ENCODE data around the gene APBA2. TPM values are rescaled to one million over a fixed set of nuclear protein-coding genes. Genes with fewer than 3 reads are reported as not detected.

Gene APBA2
- total RNA-seq, 2 experiments from 2014 or later, result 19.2 to 21.2 TPM

DNA sequence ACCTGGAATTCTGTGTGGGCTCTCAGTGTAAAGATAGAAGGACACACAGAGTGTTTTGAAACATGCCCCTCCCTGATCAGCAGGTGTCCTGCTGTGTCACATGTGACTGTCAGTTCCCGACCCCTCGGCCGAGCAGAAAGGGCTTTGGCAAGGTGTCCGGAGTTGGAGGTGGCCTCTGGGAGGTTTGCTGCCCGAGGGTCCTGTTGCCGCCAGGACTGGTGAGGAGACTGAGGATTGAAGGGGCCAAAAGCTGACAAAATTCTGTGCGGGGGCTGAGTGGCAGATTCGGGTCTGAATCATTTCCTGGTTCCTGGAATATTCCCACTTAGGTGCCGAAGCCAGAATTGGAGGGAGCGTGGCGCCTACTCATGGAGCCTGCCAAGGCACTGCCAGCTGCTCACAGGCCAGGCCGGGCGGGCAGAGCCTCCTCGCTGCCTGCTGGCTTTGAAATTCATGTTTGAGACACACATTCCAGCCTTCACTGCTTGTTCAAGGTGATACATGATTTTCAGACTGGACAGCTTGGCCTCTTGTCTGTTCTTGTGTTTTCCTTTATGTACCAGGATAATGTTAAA lies 83.8 kb downstream of the APBA2 start:
- H3K4me1 Mint-ChIP-seq, result peaks cover 9% of the 10 kb centered on the region
- CTCF ChIA-PET, result no interaction called here

GRCh38 chr15:28974142-28974541 lies 88.4 kb downstream of the APBA2 start:
- Mint-ChIP-seq H3K36me3 (ENCODE audit: low read depth) (no peaks in the 10 kb centered on the region), H3K9me3 (no peaks in the 10 kb centered on the region), H3K27me3 (peaks cover 2% of the 10 kb centered on the region), H3K27ac (peak overlapping the region; percentile 1), H3K4me3 (no peak overlapping the region), H3K4me1 (peaks cover 15% of the 10 kb centered on the region)
- POLR2A ChIA-PET, result no interaction called here
- peak; percentile 42 for DNase-seq
- CTCF ChIA-PET, result interaction anchor here (1.0 to 1.4 kb wide), 2 partner anchors 17 to 20 kb away, joined by 3 to 4 read pairs; no protein-coding TSS in a partner anchor

More for the DNA sequence above, 83.8 kb downstream of the APBA2 start:
- peaks cover 3% of the 10 kb centered on the region for H3K27me3 Mint-ChIP-seq
- POLR2A ChIA-PET, result no interaction called here
- no peak overlapping the region for H3K4me3 Mint-ChIP-seq
- H3K36me3 Mint-ChIP-seq (ENCODE audit: low read depth), result no peaks in the 10 kb centered on the region
- H3K9me3 Mint-ChIP-seq, result no peaks in the 10 kb centered on the region
- no peak overlapping the region for H3K27ac Mint-ChIP-seq
- no peak for DNase-seq

DNA sequence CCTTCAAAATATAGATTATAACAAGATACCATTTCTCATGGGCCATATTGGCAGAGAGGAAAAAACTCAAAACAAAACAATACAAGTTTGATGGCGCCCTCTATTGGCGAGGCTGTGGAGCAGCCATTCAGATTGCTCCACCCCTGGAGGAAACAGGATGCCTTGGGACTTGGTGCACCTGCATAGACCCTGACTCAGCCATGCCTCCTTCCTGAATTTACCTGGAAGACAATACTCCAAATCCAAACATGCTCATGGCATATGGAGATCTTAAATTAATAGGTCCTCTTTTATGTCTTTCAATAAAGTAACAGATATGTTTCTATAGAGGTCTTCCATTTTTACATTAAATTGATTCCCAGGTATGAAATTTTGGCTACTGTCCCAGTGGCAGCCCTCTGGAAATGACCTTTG lies 90.0 kb downstream of the APBA2 start:
- peaks cover 15% of the 10 kb centered on the region for H3K4me1 Mint-ChIP-seq
- POLR2A ChIA-PET, result no interaction called here
- no peaks in the 10 kb centered on the region for H3K36me3 Mint-ChIP-seq (ENCODE audit: low read depth)
- H3K9me3 Mint-ChIP-seq, result no peaks in the 10 kb centered on the region
- no peak overlapping the region for H3K4me3 Mint-ChIP-seq
- peak; percentile 86 for DNase-seq
- peaks cover 2% of the 10 kb centered on the region for H3K27me3 Mint-ChIP-seq
- H3K27ac Mint-ChIP-seq, result no peak overlapping the region
- CTCF ChIA-PET, result no interaction called here

- POLR2A ChIA-PET, result no interaction called here
- CTCF ChIA-PET, result interaction anchor here (0.7 to 1.7 kb wide), 2 partner anchors 13 to 22 kb away, joined by 3 to 4 read pairs; no protein-coding TSS in a partner anchor
- H3K27me3 Mint-ChIP-seq, result no peaks in the 10 kb centered on the region
- no peak overlapping the region for H3K27ac Mint-ChIP-seq
- no peak for DNase-seq
- no peak overlapping the region for H3K4me3 Mint-ChIP-seq
- no peaks in the 10 kb centered on the region for H3K36me3 Mint-ChIP-seq (ENCODE audit: low read depth)
- peaks cover 15% of the 10 kb centered on the region for H3K4me1 Mint-ChIP-seq
- no peaks in the 10 kb centered on the region for H3K9me3 Mint-ChIP-seq
Observed at GRCh38 chr15:28977377-28978010, 91.7 kb downstream of the APBA2 start.

DNA sequence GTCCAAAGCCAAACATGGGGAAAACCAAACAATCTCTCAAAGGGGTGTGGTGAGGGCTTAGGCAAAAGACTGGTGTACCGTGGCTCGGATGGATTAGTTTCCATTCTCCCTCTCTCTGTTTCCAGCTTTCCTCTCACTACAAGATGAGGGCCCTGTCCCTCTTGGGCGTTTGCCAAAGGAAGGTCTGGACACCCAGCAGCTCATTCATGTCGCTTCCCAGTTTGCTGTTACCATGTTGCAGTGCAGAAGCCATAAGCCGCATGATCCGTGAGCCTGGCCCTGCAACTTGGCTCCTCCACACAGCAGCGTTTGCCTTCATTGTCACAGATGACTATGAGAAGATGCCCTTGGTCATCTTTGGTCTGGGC lies 92.2 kb downstream of the APBA2 start:
- no peaks in the 10 kb centered on the region for H3K9me3 Mint-ChIP-seq
- no peak for DNase-seq
- ChIA-PET CTCF (interaction anchor here (0.7 to 1.7 kb wide), 2 partner anchors 12 to 22 kb away, joined by 3 to 4 read pairs; no protein-coding TSS in a partner anchor), POLR2A (no interaction called here)
- H3K27ac Mint-ChIP-seq, result no peak overlapping the region
- H3K4me3 Mint-ChIP-seq, result no peak overlapping the region
- no peaks in the 10 kb centered on the region for H3K27me3 Mint-ChIP-seq
- peaks cover 15% of the 10 kb centered on the region for H3K4me1 Mint-ChIP-seq
- no peaks in the 10 kb centered on the region for H3K36me3 Mint-ChIP-seq (ENCODE audit: low read depth)

DNA sequence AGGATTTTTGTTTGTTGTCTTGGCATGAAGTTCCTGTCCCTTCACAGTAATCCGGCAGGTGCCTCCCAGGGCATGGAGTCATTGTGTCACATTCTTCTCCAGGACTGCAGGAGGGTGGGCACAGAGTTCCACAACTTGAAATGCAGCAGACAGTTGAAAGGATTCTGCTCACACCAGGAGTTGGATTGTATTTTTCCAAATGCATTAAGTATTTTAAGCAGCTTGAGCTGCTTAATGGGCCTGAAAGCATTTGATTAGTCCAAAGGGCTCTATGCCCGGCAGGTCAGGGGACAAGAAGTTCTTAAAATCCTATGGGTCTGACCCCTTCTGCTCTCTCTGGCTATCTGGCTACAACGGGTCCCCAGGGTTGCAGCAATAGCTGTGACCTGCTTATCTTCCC lies 92.9 kb downstream of the APBA2 start:
- H3K4me3 Mint-ChIP-seq, result no peak overlapping the region
- H3K9me3 Mint-ChIP-seq, result no peaks in the 10 kb centered on the region
- no peak for DNase-seq
- no peaks in the 10 kb centered on the region for H3K36me3 Mint-ChIP-seq (ENCODE audit: low read depth)
- no peaks in the 10 kb centered on the region for H3K27me3 Mint-ChIP-seq
- ChIA-PET POLR2A (no interaction called here), CTCF (no interaction called here)
- H3K4me1 Mint-ChIP-seq, result peaks cover 13% of the 10 kb centered on the region
- H3K27ac Mint-ChIP-seq, result no peak overlapping the region

- Mint-ChIP-seq H3K27ac (no peak overlapping the region), H3K9me3 (no peaks in the 10 kb centered on the region), H3K4me1 (peaks cover 7% of the 10 kb centered on the region), H3K36me3 (ENCODE audit: low read depth) (no peaks in the 10 kb centered on the region), H3K27me3 (no peaks in the 10 kb centered on the region), H3K4me3 (no peak overlapping the region)
- CTCF ChIA-PET, result no interaction called here
- no peak for DNase-seq
- POLR2A ChIA-PET, result no interaction called here
Observed at GRCh38 chr15:28979208-28979841, 93.6 kb downstream of the APBA2 start.

DNA sequence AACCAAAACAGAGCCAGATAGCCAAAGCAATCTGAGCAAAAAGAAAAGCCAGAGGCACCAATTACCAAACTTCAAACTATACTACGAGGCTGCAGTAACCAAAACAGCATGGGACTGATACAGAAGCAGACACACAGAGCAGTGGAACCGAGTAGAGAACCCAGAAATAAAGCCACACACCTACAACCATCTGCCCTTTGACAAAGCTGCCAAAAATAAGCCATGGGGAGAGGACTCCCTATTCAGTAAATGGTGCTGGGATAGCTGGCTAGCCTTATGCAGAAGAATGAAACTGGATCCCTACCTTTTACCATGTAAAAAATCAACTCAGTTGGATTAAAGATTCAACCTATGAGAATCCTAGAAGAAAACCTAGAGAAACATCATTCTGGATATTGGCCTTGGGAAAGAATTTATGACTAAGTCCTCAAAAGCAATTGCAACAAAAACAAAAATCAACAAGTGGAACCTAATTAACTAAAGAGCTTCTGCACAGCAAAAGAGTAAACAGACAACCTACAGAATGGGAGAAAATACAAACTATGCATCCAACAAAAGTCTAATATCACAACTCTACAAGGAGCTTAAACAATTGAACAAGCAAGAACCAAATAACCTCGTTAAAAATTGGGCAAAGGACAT lies 95.1 kb downstream of the APBA2 start:
- H3K9me3 Mint-ChIP-seq, result no peaks in the 10 kb centered on the region
- no peak for DNase-seq
- peaks cover 13% of the 10 kb centered on the region for H3K4me1 Mint-ChIP-seq
- ChIA-PET POLR2A (no interaction called here), CTCF (no interaction called here)
- H3K27ac Mint-ChIP-seq, result no peak overlapping the region
- no peaks in the 10 kb centered on the region for H3K36me3 Mint-ChIP-seq (ENCODE audit: low read depth)
- H3K27me3 Mint-ChIP-seq, result no peaks in the 10 kb centered on the region
- no peak overlapping the region for H3K4me3 Mint-ChIP-seq

- Mint-ChIP-seq H3K36me3 (ENCODE audit: low read depth) (no peaks in the 10 kb centered on the region), H3K9me3 (no peaks in the 10 kb centered on the region), H3K4me1 (peaks cover 17% of the 10 kb centered on the region), H3K27me3 (no peaks in the 10 kb centered on the region), H3K4me3 (no peak overlapping the region), H3K27ac (no peak overlapping the region)
- POLR2A ChIA-PET, result no interaction called here
- CTCF ChIA-PET, result no interaction called here
- DNase-seq, result no peak
Observed at GRCh38 chr15:28981351-28981720, 95.6 kb downstream of the APBA2 start.

- no peaks in the 10 kb centered on the region for H3K27me3 Mint-ChIP-seq
- DNase-seq, result no peak
- no peak overlapping the region for H3K4me3 Mint-ChIP-seq
- ChIA-PET CTCF (no interaction called here), POLR2A (no interaction called here)
- H3K36me3 Mint-ChIP-seq (ENCODE audit: low read depth), result no peaks in the 10 kb centered on the region
- no peaks in the 10 kb centered on the region for H3K9me3 Mint-ChIP-seq
- H3K27ac Mint-ChIP-seq, result no peak overlapping the region
- H3K4me1 Mint-ChIP-seq, result peaks cover 17% of the 10 kb centered on the region
Observed at GRCh38 chr15:28981921-28982320, 96.1 kb downstream of the APBA2 start.

- ChIA-PET CTCF (no interaction called here), POLR2A (no interaction called here)
- DNase-seq, result no peak
- H3K4me1 Mint-ChIP-seq, result peaks cover 17% of the 10 kb centered on the region
- H3K4me3 Mint-ChIP-seq, result no peak overlapping the region
- no peaks in the 10 kb centered on the region for H3K27me3 Mint-ChIP-seq
- no peaks in the 10 kb centered on the region for H3K36me3 Mint-ChIP-seq (ENCODE audit: low read depth)
- peaks cover 2% of the 10 kb centered on the region for H3K9me3 Mint-ChIP-seq
- H3K27ac Mint-ChIP-seq, result no peak overlapping the region
Observed at GRCh38 chr15:28982886-28983285, 97.1 kb downstream of the APBA2 start.

DNA sequence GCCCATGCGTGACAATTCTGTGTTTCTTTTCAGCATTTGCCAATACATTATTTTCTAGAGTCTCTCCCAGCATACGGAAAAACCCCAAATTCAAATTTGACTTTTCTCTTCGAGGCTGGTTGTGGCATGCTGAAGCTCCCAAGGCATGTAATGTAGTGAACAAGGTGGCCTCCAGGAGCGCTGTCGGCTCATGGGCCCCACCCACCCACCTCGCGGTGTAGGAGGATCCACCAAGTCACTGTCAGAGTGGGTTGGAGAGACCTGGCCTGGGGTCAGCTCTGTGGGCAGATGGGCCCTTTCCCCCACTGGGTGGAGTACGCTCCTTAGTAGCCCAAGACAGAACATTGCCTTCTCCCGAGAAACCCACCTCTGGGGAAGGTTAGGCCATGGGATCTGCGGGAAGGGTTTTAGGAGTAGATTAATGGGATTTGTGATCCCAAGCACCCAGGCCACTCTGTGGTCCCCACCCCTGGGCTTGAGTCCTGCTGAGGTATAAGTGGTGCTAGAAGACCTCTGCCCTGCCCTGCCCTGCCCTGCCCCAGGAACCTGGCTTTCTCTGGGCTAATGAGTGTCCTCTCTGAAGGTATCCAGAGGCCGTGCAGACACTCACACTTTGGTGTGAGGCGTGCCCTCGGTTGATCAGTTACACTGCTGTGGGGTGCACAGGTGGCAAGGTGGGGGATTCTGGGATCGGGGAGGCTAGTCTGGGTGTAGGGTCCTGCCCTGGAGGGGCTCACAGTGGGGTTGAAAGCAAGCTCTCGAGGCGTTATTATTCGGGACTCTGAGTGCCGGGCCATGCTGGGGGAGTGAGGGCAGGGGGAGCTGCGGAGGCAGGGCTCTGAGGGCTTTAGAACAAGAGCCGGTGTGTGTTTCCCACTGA lies 97.9 kb downstream of the APBA2 start:
- Mint-ChIP-seq H3K4me1 (peaks cover 17% of the 10 kb centered on the region), H3K27ac (no peak overlapping the region), H3K36me3 (ENCODE audit: low read depth) (no peaks in the 10 kb centered on the region), H3K9me3 (peaks cover 2% of the 10 kb centered on the region), H3K27me3 (no peaks in the 10 kb centered on the region), H3K4me3 (no peak overlapping the region)
- POLR2A ChIA-PET, result no interaction called here
- DNase-seq, result no peak
- CTCF ChIA-PET, result interaction anchor here (1.5 kb wide), 1 partner anchor 18 kb away, joined by 3 read pairs; no protein-coding TSS in a partner anchor
